DMS53 (cell line): Measurements from ENCODE around the gene RACGAP1.
"Not testable (repeated sequence)": the region's sequence is repeated elsewhere in the genome, so short reads cannot be mapped to it uniquely, and the experiment has no call there.

Experiments used
- DNase-seq: peaks from one replicate; lab custom pipeline; 2025; lab: John Stamatoyannopoulos, UW

Gene RACGAP1

GRCh38 chr12:49986476-49986875 is 38.8 kb downstream of the RACGAP1 start:
- DNase-seq = not testable (repeated sequence)

- DNase-seq = peak; percentile 44
Measured at GRCh38 chr12:49985981-49986380, 39.3 kb downstream of the RACGAP1 start.

- no peak for DNase-seq
Measured at GRCh38 chr12:49984476-49985359, 40.6 kb downstream of the RACGAP1 start.

- peak; percentile 46 for DNase-seq
Measured at GRCh38 chr12:49983892-49984291, 41.4 kb downstream of the RACGAP1 start.

GRCh38 chr12:49982246-49983087 is 42.8 kb downstream of the RACGAP1 start:
- DNase-seq = no peak

- no peak for DNase-seq
Measured at GRCh38 chr12:49980501-49981349, 44.6 kb downstream of the RACGAP1 start.

GRCh38 chr12:49979791-49980190 is 45.5 kb downstream of the RACGAP1 start:
- no peak for DNase-seq

GRCh38 chr12:49979016-49979586 is 46.2 kb downstream of the RACGAP1 start:
- no peak for DNase-seq

GRCh38 chr12:49978125-49978524 is 47.2 kb downstream of the RACGAP1 start:
- no peak for DNase-seq

- DNase-seq = no peak
Measured at GRCh38 chr12:49976557-49976956, 48.7 kb downstream of the RACGAP1 start.

GRCh38 chr12:49975318-49975761 is 50.0 kb downstream of the RACGAP1 start:
- DNase-seq = no peak

- no peak for DNase-seq
Measured at GRCh38 chr12:49974677-49975317, 50.5 kb downstream of the RACGAP1 start.

- peak; percentile 82 for DNase-seq
Measured at GRCh38 chr12:49974231-49974675, 51.0 kb downstream of the RACGAP1 start.

- no peak for DNase-seq
Measured at GRCh38 chr12:49973361-49973830, 51.9 kb downstream of the RACGAP1 start.

GRCh38 chr12:49972641-49973360 is 52.5 kb downstream of the RACGAP1 start, which contains the start of gene AQP6:
TSS of gene AQP6 (plus strand) at chr12:49972947. CDS start at chr12:49973174, 227 bp downstream.
- no peak for DNase-seq

- no peak for DNase-seq
Measured at GRCh38 chr12:49972129-49972528, 53.2 kb downstream of the RACGAP1 start.

GRCh38 chr12:49971141-49971540 is 54.2 kb downstream of the RACGAP1 start:
- no peak for DNase-seq

- DNase-seq = no peak
Measured at GRCh38 chr12:49970658-49971057, 54.6 kb downstream of the RACGAP1 start.

GRCh38 chr12:49969651-49970429 is 55.5 kb downstream of the RACGAP1 start:
- DNase-seq = no peak
